ENCODE data around the gene CASQ1.

CASQ1 gene

GRCh38 chr1:160205242-160206035 lies 15.1 kb downstream of the CASQ1 start, which contains the start of gene PEA15 (continued):
- no peak for TF ChIP-seq MEIS1 (CRISPR knock-in tag; IDR thresholded peaks at IDR 0.05; ENCODE audit: borderline replicate concordance)
- TF ChIP-seq TSHZ1 (tag by site-specific recombination; IDR thresholded peaks at IDR 0.05; ENCODE audit: borderline replicate concordance), result peak; percentile 30; the same call in 1 of the 2 replicates
- TF ChIP-seq ZNF404 (tag by site-specific recombination; IDR thresholded peaks at IDR 0.05), result no peak
- 0 out of 2 replicates have a peak, but pooled peaks have one; percentile 21 for TF ChIP-seq ZNF121 (tag by site-specific recombination; IDR thresholded peaks at IDR 0.05)
- TF ChIP-seq YY2 (tag by site-specific recombination; IDR thresholded peaks at IDR 0.05), result no peak
- peak; percentile 60; the same call in 1 of the 2 replicates for TF ChIP-seq PATZ1 (tag by site-specific recombination; IDR thresholded peaks at IDR 0.05)
- TF ChIP-seq ZSCAN23 (tag by site-specific recombination; IDR thresholded peaks at IDR 0.05), result peak; percentile 16; the same call in 1 of the 2 replicates
- TF ChIP-seq ZNF645 (tag by site-specific recombination; IDR thresholded peaks at IDR 0.05), result 0 out of 2 replicates have a peak, but pooled peaks have one; percentile 49
- TF ChIP-seq ZNF2 (tag by site-specific recombination; IDR thresholded peaks at IDR 0.05), result peak; percentile 27; the same call in 1 of the 2 replicates
- no peak; the same call in 1 of the 2 replicates for TF ChIP-seq ZNF768 (tag by site-specific recombination; IDR thresholded peaks at IDR 0.05)
- TF ChIP-seq CTCF (tag by site-specific recombination; IDR thresholded peaks at IDR 0.05), result 0 out of 2 replicates have a peak, but pooled peaks have one; percentile 16
- peak; percentile 9; the same call in 1 of the 2 replicates for TF ChIP-seq PRDM4 (tag by site-specific recombination; IDR thresholded peaks at IDR 0.05)
- peak; percentile 84; the same call in 1 of the 2 replicates for TF ChIP-seq PRDM10 (tag by site-specific recombination; IDR thresholded peaks at IDR 0.05)
- peak; percentile 68; the same call in 1 of the 2 replicates for TF ChIP-seq KLF8 (tag by site-specific recombination; IDR thresholded peaks at IDR 0.05)
- 0 out of 2 replicates have a peak, but pooled peaks have one; percentile 26 for TF ChIP-seq ZBTB7A (tag by site-specific recombination; IDR thresholded peaks at IDR 0.05; ENCODE audit: low read depth)
- peak; percentile 79; the same call in 1 of the 2 replicates for TF ChIP-seq ZFP37 (tag by site-specific recombination; IDR thresholded peaks at IDR 0.05)
- 0 out of 2 replicates have a peak, but pooled peaks have one; percentile 31 for TF ChIP-seq ZFP41 (tag by site-specific recombination; IDR thresholded peaks at IDR 0.05; ENCODE audit: borderline replicate concordance)
- no peak for TF ChIP-seq ZNF114 (tag by site-specific recombination; IDR thresholded peaks at IDR 0.05)
- no peak for TF ChIP-seq ZNF530 (tag by site-specific recombination; IDR thresholded peaks at IDR 0.05; ENCODE audit: low read depth)
- TF ChIP-seq ZNF16 (tag by site-specific recombination; IDR thresholded peaks at IDR 0.05; ENCODE audit: low read depth), result no peak
- TF ChIP-seq ZNF580 (tag by site-specific recombination; IDR thresholded peaks at IDR 0.05), result no peak
- no peak for TF ChIP-seq ZNF10 (tag by site-specific recombination; IDR thresholded peaks at IDR 0.05)
- peak; percentile 29; the same call in 1 of the 2 replicates for TF ChIP-seq ZSCAN30 (tag by site-specific recombination; IDR thresholded peaks at IDR 0.05)

All from HEK293 (cell line).